IPS-15b (cell line): ENCODE results near the gene SEMA5A.

Source experiments
- H3K27me3 ChIP-seq: one replicate; pipeline ENCODE4 v1.6.1; 2013; ENCODE audit warnings: low read length; ENCODE audit not compliant: control insufficient read depth, insufficient read depth
- H3K36me3 ChIP-seq: one replicate; pipeline ENCODE4 v1.6.1; 2013; ENCODE audit warnings: low read length; ENCODE audit not compliant: control insufficient read depth, insufficient read depth
- H3K4me1 ChIP-seq: one replicate; pipeline ENCODE4 v1.6.1; 2013; ENCODE audit warnings: mild to moderate bottlenecking, low read length; ENCODE audit not compliant: control insufficient read depth, insufficient read depth
- H3K4me3 ChIP-seq: one replicate; pipeline ENCODE4 v1.5.1; 2013; ENCODE audit warnings: low read depth, low read length
- H3K9ac ChIP-seq: one replicate; pipeline ENCODE4 v1.6.1; 2013; ENCODE audit warnings: low read depth, mild to moderate bottlenecking, low read length
- H3K9me3 ChIP-seq: one replicate; pipeline ENCODE4 v1.6.1; 2013; ENCODE audit warnings: mild to moderate bottlenecking, low read length; ENCODE audit not compliant: control insufficient read depth, insufficient read depth

SEMA5A gene

DNA sequence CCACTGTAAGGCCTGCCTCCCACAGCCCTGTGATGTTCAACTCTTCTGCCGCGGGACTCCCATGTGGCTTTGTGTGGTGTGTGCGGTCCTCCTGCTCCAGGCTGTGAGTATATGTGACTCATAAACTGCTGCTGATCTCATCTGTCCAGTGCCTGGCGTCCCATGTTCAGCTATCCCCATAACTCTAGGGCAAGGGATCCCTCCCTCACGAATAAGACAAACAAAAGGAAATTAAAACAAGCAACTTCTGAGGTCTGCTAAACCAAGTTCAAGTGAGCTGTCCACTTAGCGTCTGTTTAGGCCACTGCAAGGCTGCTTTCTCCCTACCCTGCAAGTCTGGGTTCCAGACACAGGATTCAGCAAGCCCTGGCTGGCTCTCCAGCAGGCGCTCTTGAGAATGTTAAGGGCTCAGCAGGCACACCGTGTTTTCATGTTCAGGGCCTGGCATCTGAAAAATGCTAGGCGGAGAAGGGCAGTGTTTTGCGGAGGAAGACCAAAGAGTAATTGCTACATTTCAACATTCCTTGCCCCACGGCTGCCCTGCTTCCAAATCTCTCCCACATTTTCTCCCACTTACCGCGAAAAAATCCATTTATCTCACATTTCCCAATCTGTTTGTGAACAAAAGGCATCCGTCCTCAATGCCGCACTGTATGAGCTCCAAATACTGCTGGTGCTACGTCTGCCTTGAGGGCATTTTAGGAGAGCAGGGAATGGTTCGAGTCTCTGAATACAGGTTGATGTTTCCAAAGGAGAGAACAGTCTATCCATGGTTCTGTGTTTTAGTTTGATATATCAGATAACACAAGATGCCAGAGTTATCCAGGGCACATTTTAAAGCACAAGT lies 280.2 kb downstream of the SEMA5A start:
- Histone ChIP-seq H3K4me3 (no peak overlapping the region), H3K9me3 (no peaks in the 10 kb centered on the region), H3K27me3 (no peaks in the 10 kb centered on the region), H3K4me1 (no peaks in the 10 kb centered on the region), H3K36me3 (no peaks in the 10 kb centered on the region), H3K9ac (no peak overlapping the region)

DNA sequence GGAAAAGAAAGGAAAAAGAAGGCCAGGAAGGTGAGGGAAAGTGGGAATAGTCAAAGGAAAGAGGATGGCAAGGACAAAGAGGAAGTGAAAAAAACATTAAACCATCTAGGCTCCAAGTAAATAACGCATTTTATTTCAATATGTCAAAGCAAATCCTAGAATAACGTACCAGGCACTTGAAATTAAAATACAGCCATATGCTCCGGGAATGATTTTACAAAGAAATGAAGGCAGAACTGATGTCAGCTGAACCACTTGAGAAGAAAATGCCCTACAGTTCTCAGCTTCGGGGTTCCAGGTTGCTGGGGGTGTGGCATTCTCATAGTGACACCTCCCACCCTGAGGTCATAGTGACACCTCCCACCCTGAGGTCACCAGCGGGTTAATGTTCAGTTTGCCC lies 281.6 kb downstream of the SEMA5A start:
- Histone ChIP-seq H3K4me1 (no peaks in the 10 kb centered on the region), H3K27me3 (no peaks in the 10 kb centered on the region), H3K9me3 (no peaks in the 10 kb centered on the region), H3K4me3 (no peak overlapping the region), H3K36me3 (no peaks in the 10 kb centered on the region), H3K9ac (no peak overlapping the region)

DNA sequence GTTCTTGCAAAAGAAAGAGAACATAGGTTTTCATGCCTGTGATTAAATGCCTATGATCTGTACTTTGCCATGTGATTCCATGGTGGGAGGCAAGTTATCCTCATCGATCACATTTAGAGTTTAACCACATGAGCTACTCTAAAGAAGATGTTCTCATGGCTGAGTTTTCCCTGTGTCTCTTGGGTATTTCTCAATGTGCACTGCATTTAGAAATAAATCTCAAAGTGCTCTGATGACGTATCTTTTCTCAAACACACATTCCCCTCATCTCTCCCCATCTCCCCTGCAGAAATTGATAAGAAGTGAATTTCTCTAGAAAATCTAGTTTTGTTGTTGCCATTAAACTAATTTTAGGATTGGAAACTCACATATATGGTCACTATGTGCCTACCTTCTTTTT lies 282.2 kb downstream of the SEMA5A start:
- Histone ChIP-seq H3K9me3 (no peaks in the 10 kb centered on the region), H3K4me3 (no peak overlapping the region), H3K36me3 (no peaks in the 10 kb centered on the region), H3K9ac (no peak overlapping the region), H3K27me3 (no peaks in the 10 kb centered on the region), H3K4me1 (no peaks in the 10 kb centered on the region)

DNA sequence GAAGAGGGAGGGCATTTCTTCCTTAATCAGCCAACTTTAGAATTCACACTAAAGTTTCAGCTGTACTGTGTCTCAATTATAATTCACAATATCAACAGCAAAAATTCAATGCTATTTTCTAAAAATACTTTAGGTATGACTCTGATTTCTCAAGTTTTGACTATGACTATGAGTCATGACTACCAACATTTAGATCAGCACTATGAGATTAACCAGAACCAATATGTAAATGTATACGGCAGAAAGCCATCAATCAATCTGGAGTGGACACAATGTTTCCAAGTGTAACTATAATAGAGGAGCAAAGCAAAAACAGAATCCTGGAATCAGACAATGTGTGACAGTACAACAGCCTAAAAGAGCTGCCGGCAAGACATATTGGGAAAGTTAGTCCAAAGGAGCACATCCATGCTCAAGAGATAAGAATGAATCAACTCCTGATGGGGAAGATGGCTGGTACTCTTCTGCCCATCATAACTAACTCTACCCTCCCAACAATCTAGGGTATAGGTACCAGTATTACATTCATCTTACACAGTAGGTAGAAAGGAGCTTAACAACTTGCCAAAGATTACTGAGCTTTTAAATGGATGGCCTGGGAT lies 294.4 kb downstream of the SEMA5A start:
- Histone ChIP-seq H3K9me3 (no peaks in the 10 kb centered on the region), H3K4me1 (no peaks in the 10 kb centered on the region), H3K4me3 (no peak overlapping the region), H3K36me3 (no peaks in the 10 kb centered on the region), H3K27me3 (no peaks in the 10 kb centered on the region), H3K9ac (no peak overlapping the region)

GRCh38 chr5:9249231-9249630 lies 296.6 kb downstream of the SEMA5A start:
- no peak overlapping the region for H3K9ac ChIP-seq
- H3K4me1 ChIP-seq, result no peaks in the 10 kb centered on the region
- no peaks in the 10 kb centered on the region for H3K9me3 ChIP-seq
- H3K4me3 ChIP-seq, result no peak overlapping the region
- no peaks in the 10 kb centered on the region for H3K27me3 ChIP-seq
- H3K36me3 ChIP-seq, result no peaks in the 10 kb centered on the region

GRCh38 chr5:9245071-9245470 lies 300.8 kb downstream of the SEMA5A start:
- Histone ChIP-seq H3K36me3 (no peaks in the 10 kb centered on the region), H3K4me3 (no peak overlapping the region), H3K4me1 (no peaks in the 10 kb centered on the region), H3K9me3 (no peaks in the 10 kb centered on the region), H3K9ac (no peak overlapping the region), H3K27me3 (no peaks in the 10 kb centered on the region)

DNA sequence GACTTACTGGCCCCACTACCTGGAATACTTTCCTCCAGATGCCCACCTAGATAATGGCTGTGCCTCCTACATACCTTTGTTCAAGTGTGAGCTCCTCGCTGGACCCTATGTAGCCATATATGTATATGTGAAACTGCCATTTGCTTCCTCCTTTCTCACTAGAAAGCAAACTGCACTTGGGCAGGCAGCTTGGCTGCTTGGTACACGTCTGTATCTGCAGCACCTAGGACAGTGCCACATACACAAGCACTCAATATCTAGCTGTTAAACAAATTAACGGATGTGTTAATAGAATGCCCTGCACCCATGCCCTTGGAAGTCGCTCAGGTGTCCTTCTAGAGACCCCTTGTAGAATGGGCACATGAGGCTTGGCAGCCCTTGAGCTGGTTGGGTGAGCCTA lies 301.5 kb downstream of the SEMA5A start:
- H3K9ac ChIP-seq, result no peak overlapping the region
- H3K27me3 ChIP-seq, result no peaks in the 10 kb centered on the region
- no peaks in the 10 kb centered on the region for H3K36me3 ChIP-seq
- no peaks in the 10 kb centered on the region for H3K4me1 ChIP-seq
- H3K4me3 ChIP-seq, result no peak overlapping the region
- H3K9me3 ChIP-seq, result no peaks in the 10 kb centered on the region

DNA sequence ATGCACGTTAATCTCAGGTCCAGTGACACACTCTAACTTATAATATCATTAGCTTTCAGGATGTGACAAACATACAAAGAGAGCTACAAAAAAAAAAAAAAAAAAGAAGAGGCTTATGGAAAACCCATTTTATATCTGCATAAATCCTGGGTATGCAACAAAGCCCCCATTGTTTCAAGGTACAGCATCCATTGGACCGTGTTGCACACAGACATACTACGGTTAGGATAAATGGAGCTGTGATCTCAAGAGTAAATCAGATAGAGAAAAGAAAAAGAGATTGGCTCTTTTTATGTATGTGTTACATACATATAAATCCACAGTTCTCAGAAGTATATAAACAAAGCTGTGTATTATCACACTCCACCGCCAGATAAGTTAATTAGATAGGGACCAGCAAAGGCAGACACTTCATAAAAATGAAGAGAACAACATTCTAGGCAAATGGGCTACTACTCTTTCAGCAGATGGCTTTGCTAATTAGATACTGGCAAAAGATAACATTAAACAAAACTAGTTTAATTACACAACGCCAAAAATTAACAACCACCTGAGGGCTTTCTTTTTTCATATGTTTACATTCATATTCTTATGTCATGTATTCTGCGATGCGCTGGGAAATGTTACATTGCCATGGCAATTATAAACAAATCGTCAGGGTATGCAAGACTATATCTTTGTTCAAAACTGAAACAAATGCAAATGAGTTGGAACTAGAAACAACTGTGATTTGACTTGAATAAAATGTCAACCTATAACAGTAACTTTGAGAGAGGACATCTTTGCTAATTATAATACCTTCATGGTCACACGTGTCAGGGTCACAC lies 304.2 kb downstream of the SEMA5A start:
- Histone ChIP-seq H3K9ac (no peak overlapping the region), H3K9me3 (no peaks in the 10 kb centered on the region), H3K4me1 (no peaks in the 10 kb centered on the region), H3K36me3 (no peaks in the 10 kb centered on the region), H3K27me3 (no peaks in the 10 kb centered on the region), H3K4me3 (no peak overlapping the region)

- Histone ChIP-seq H3K9ac (no peak overlapping the region), H3K4me3 (no peak overlapping the region), H3K36me3 (no peaks in the 10 kb centered on the region), H3K4me1 (no peaks in the 10 kb centered on the region), H3K27me3 (no peaks in the 10 kb centered on the region), H3K9me3 (no peaks in the 10 kb centered on the region)
Measured at GRCh38 chr5:9240431-9240830, 305.4 kb downstream of the SEMA5A start.

DNA sequence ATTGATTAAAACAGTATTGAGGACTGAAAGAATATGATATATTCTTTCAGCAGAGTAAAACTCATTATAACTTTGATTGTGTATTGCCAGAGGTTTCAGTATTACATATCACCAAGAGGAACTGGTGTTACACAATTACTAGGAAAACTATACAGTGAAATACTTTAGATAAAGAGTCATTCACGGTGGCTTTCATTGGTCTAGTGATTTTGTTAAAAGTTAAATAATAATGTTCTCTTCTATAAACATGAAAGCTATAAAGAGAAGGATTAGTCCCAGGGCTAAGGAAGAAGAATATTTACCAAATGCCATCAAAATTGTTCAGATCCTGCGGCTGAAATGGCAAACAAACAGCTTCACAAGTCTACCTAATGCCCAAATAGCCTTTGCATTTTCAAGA lies 306.2 kb downstream of the SEMA5A start:
- no peaks in the 10 kb centered on the region for H3K27me3 ChIP-seq
- no peak overlapping the region for H3K9ac ChIP-seq
- no peaks in the 10 kb centered on the region for H3K4me1 ChIP-seq
- H3K9me3 ChIP-seq, result no peaks in the 10 kb centered on the region
- H3K4me3 ChIP-seq, result no peak overlapping the region
- H3K36me3 ChIP-seq, result no peaks in the 10 kb centered on the region

DNA sequence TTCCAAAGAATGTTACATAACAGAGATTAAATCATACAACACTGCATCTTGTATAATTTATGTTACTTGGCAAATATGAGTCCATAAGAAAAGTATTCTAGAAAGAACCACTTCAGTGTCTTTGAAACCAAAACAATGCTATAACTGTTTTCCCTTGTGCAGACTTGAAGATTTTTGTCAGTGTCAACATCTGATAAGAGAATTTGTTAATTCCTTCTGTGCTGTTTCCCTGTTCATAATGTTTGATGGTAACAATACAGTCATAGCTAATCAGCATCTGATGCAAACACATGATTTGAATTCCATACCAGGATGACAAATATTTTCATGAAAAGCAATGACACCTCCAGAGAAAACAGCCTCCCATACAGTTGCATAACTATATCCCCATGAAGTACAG lies 306.8 kb downstream of the SEMA5A start:
- no peaks in the 10 kb centered on the region for H3K27me3 ChIP-seq
- H3K9ac ChIP-seq, result no peak overlapping the region
- H3K9me3 ChIP-seq, result no peaks in the 10 kb centered on the region
- no peak overlapping the region for H3K4me3 ChIP-seq
- no peaks in the 10 kb centered on the region for H3K4me1 ChIP-seq
- no peaks in the 10 kb centered on the region for H3K36me3 ChIP-seq
